GM12873 (cell line): ENCODE measurements around the gene MAVS.

Source experiments
- TF ChIP-seq, protein P1 (sequence below): IDR thresholded peaks from 2 replicates; pipeline ENCODE4 v1.5.1; 2012; ENCODE audit warnings: low read depth, mild to moderate bottlenecking, moderate library complexity, low read length, control low read depth; ENCODE audit not compliant: insufficient read depth; ENCODE audit errors: missing control alignments

Gene MAVS

DNA sequence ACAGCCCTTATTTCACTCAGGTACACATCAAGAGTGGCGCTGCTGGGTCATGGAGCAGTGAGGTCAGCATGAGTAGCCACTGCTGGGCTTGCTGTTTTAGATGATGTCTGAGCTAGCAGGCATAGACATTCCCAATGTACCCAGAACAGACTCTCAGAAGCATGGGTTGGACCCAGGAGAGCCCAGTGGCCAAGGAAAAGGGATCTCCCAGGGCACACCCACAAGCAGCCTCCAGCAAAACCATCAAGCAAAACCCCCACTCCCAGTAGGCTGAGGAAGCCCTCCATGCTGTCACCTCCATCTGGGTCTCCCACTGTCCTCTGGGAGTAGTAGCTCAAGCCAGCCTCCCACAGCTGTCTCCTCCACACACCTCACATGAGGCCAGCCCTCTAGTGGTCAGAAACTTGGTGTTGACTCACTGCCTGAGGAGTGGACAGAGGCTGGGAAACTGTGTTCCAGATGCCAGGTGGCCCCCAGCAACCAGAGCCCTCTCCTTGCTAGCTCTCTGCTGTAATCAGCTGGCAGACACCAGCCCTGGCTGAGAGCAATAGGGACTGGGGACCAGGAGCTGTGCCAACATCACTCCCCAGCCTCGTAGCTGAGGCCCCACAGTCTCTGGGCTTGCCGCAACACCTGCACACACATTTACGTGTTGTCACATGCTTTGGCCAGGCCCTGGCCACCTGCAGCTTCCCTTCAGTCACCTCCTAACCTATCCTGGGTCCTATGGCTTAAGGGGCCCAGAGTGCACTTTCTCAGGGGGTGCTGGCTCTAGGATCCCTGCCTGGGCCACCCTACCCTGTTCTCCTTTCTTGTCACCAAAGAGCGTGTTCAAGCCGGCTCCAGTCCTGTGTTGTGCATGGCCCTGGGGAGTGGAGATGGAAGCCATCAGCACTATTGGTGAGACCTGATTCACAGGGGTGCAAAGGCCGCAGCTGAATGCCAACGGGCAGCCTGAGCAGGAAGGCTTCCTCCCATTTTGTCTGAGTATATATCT, 28.2 kb upstream of the MAVS start:
- TF ChIP-seq, protein P1, sequence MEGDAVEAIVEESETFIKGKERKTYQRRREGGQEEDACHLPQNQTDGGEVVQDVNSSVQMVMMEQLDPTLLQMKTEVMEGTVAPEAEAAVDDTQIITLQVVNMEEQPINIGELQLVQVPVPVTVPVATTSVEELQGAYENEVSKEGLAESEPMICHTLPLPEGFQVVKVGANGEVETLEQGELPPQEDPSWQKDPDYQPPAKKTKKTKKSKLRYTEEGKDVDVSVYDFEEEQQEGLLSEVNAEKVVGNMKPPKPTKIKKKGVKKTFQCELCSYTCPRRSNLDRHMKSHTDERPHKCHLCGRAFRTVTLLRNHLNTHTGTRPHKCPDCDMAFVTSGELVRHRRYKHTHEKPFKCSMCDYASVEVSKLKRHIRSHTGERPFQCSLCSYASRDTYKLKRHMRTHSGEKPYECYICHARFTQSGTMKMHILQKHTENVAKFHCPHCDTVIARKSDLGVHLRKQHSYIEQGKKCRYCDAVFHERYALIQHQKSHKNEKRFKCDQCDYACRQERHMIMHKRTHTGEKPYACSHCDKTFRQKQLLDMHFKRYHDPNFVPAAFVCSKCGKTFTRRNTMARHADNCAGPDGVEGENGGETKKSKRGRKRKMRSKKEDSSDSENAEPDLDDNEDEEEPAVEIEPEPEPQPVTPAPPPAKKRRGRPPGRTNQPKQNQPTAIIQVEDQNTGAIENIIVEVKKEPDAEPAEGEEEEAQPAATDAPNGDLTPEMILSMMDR: peak; percentile 71

DNA sequence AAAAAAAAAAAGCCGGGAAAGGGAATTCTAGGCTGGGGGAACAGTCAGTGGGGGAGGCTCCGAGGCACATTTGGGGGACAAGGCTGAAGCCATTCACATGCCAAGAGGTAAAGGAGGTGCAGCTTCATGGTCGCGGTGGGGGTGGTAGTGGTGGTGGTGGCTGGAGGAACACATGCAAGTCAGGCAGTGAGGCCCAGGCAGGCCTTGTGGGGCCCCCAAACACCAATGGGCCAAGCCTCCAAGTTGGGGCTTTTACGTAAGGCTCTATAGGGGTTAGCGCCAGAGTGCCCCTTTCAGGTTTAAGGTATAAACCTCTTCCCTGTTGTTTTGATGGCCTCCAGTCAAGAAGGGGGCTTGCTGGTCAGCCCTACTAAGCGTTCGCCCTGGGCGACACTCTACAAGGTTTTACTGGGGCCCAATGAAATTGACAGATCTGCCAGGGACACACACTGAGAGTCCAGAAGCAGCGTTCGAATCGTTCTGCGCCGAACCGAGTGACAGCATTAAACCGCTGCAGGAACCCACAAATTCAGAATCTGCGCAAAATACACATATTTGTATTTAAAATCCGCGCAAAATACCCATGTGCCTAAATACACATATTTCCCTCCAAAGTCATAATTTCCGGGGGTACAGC, 27.1 kb upstream of the MAVS start:
- TF ChIP-seq, protein P1: no peak

DNA sequence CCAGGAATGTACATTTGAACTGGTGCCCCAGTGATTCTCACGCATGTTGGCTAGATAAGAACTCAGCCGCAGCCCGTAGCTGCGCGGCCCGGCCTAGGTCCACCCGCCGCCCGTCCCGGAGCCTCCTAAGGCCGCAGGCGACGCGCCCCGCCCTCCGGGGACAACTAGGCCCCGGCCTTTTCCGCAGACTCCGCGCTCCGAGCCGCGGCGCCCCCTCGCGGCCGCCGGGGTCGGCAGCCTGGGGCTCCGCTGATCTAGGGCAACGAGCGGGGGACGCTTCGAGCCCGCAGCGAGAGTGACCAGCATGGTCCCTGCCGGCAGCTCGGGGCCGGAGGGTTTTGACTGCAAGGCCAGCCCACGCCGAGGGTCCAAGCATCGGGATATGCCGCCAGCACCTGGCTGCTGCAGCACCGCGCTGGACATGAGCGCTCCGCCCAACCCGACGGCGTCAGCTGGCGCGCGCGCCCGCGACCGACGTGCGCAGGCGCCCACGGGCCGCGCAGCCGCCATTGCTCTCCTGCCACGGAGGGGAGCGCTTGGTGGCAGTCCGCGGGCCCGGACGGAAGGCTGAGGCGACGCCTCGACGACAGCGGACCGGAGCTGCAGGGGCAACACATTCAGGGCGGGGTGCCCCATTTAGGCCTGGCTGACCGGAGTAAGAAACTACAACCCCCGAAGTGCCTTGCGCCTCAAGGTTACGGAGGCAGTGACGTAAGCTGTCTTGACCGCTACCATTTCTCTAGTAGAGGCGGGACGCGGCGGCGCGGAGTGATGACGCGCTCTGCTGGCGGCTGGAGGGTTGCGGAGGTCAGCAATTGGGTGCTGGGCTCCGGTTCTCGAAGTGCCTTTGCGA, 26.4 kb upstream of the MAVS start, which contains the start of gene AP5S1:
Gene AP5S1 (plus strand): TSS at position 500 of the 853 bp plus-strand sequence. CDS start 1,571 bp downstream, outside the sequence.
- TF ChIP-seq, protein P1: peak; percentile 91

DNA sequence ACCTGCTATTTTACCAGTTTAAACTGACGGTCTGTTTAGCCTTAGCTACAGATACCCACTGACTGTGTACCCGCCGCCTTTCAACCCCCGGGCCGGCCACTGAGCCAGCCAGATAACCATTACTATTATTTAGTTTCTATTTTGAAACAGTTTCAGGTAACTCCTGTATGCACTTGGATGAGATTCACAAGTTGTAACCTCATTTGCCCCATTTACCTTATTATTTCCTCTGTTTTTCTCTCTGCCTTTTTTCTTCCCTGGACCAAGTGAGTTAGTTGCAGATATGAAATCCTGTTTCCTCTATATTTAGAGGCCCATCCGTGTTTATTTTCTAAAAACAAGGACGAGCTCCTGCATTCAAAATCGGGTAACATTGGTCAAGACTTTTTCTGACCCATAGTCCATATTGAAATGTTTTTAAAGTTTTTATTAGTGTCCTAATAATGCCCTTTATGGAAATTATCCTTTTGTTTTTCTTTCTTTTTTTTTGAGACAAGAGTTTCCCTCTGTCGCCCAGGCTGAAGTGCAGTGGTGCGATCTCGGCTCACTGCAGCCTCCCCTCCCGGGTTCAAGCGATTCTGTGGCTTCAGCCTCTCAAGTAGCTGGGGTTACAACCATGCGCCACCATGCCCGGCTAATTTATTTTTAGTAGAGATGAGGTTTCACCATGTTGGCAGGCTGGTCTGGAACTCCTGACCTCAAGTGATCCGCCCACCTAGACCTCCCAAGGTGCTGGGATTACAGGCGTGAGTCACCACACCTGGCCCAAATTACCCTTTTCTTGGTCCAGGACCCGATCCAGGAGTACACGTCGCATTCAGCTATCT, 25.5 kb upstream of the MAVS start:
- TF ChIP-seq, protein P1: no peak

DNA sequence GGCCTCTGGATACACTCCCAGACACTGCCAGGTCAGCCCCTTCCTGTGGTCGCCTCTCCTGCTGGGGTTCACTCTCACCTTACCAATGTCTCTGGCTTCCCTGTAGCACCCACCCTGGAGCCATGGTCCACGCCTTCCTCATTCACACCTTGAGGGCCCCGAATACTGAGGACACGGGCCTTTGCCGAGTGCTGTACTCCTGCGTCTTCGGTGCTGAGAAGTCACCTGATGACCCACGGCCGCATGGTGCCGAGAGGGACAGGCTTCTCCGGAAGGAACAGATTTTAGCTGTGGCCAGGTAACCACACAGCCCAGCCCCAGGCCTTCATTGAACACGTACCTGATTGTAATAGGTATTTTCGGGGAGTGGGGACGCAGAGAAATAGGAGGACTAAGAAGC, 24.6 kb upstream of the MAVS start:
- TF ChIP-seq, protein P1: no peak

DNA sequence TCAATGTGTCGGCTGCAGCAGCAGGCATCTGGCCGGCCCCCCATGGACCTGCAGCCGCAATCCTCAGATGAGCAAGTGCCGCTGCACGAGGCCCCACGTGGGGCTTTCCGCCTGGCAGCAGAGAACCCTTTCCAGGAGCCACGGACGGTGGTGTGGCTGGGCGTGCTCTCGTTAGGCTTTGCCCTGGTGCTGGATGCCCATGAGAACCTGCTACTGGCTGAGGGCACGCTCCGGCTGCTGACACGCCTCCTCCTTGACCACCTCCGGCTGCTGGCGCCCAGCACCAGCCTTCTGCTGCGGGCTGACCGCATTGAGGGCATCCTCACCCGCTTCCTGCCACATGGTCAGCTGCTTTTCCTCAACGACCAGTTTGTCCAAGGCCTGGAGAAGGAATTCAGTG, 22.8 kb upstream of the MAVS start:
- TF ChIP-seq, protein P1: no peak
